Vein endothelial cell (primary cell): Measurements from ENCODE around the gene SYT8. TPM values are rescaled to one million over a fixed set of nuclear protein-coding genes. Genes with fewer than 3 reads are reported as not detected.

Experiments
- small RNA-seq: library from RNA; depleted of rRNA; stranded (forward); fragments of <200 nt; gene quantifications from one replicate; pipeline ENCODE3, GENCODE V24; 2012
- total RNA-seq: library from RNA; depleted of rRNA; stranded (reverse); fragments of >200 nt; gene quantifications from 2 replicates; pipeline ENCODE4 v1.2.3, GENCODE V29; 2012

SYT8 gene
- total RNA-seq: not detected in 2 replicates

DNA sequence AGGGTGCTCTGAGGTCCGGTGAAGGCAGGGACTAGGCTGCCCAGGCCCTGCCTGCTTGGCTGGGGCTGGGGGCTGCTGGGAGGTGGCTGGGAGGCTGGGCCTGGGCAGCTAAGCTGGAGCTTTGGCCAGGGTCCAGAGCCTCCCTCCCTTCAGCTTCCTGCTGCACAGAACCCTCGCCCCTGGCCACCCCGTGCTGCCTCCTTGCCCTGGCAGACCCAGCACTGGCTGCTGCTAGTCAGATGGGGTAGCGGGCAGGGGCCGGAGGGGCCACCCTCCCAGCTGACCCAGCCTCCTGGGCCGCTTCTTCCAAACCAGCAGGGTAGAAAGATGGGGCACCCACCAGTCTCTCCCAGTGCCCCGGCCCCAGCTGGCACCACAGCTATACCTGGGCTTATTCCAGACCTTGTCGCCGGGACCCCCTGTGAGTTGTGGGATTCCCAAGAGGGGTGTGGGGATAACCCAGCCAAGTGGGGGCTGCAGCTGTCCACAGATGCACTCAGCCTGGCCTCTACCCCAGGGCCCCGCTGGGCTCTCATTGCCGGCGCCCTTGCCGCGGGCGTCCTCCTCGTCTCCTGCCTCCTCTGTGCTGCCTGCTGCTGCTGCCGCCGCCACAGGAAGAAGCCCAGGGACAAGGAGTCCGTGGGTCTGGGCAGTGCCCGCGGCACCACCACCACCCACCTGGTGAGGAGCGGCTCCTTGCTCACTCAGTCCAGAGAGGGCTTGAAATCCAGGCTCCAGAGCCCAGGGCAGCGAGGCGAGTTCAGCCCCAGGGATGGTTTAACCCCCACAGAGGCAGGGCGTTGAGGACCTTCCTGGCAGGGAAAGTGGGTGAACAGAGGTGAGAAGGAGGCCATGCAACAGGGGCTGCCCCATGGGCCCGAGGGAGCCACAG lies at the start of gene SYT8:
Gene SYT8 (plus strand): TSS at position 212 of the 892 bp plus-strand sequence. CDS start 116 bp downstream, at position 328.

DNA sequence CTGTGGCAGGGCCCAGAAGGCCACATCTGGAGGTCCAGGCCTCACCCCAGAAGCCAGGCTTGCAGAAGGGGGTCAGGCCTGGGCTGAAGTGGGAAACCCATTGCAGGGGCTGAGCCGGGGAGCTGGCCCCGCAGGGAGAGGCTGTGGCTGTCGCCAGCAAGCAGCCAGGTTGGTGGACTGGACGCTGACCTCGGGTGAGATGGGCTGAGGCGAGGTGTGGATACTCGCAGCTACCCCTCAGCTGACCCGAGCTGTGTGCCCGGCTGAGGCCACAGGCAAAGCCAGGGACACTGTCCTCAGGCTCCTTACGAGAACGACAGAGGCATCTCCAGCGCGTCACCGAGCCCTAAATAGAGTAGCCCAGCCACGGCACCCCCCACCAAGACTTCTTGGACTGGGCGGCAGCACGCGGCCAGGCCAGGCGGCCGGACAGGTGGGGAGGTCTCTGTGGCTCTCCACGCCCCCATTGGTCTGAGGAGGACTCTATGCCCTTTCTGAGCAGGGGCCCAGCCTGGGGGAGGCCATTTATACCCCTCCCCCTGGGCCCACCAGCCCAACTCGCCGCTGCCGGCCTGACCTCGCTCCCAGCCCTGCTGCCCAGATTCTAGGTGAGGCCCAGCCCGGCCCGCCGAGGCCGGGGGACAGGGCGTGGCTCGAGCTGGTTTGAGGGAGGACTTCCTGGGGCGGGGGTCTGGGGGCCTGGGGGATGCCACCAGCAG lies 3.8 kb downstream of the SYT8 start, which contains the start of gene TNNI2:
Gene TNNI2 (plus strand): TSS at position 556 of the 719 bp plus-strand sequence. CDS start 716 bp downstream, outside the sequence.

GRCh38 chr11:1852877-1853276 lies 18.1 kb downstream of the SYT8 start, which contains the start of gene LSP1:
LSP1 (plus strand) TSS chr11:1853084; CDS start chr11:1853145, 61 bp downstream.

Small RNAs within 50 kb of the gene (small RNA-seq; reads per million reads assigned to genes)
- gene AC051649.1 (not detected), gene MIR4298 (not detected)

Other genes starting within 250 kb of the SYT8 start
- gene KRTAP5-1, start 249.7 kb upstream of the SYT8 start, total RNA-seq: not detected in 2 replicates
- not detected in 2 replicates for gene KRTAP5-2, start 236.7 kb upstream of the SYT8 start, total RNA-seq
- not detected in 2 replicates for gene KRTAP5-3, start 226.5 kb upstream of the SYT8 start, total RNA-seq
- gene KRTAP5-4, start 212.9 kb upstream of the SYT8 start, total RNA-seq: not detected in 2 replicates
- gene KRTAP5-5, start 205.2 kb upstream of the SYT8 start, total RNA-seq: not detected in 2 replicates
- not detected in 2 replicates for gene KRTAP5-6, start 137.8 kb upstream of the SYT8 start, total RNA-seq
- gene IFITM10, start 84.4 kb upstream of the SYT8 start, total RNA-seq: 0.29 and 1.3 TPM in 2 replicates
- 81.1 and 136 TPM in 2 replicates for gene CTSD, start 71.1 kb upstream of the SYT8 start, total RNA-seq
- not detected in 2 replicates for gene TNNI2, start 4.0 kb downstream of the SYT8 start, total RNA-seq
- 0.29 and 1.3 TPM in 2 replicates for gene LSP1, start 18.1 kb downstream of the SYT8 start, total RNA-seq
- not detected in 2 replicates for gene PRR33, start 56.9 kb downstream of the SYT8 start, total RNA-seq
- not detected in 2 replicates for gene TNNT3, start 84.7 kb downstream of the SYT8 start, total RNA-seq
- 88.7 and 133 TPM in 2 replicates for gene MRPL23, start 112.3 kb downstream of the SYT8 start, total RNA-seq
- gene H19, start 162.9 kb downstream of the SYT8 start, total RNA-seq: 4.7 and 28.1 TPM in 2 replicates